H1 (cell line): ENCODE data around the gene HLA-DPA1. TPM values are rescaled to one million over a fixed set of nuclear protein-coding genes. Genes with fewer than 3 reads are reported as not detected.

ENCODE experiments used
- GTF2F1 ChIP-seq: IDR thresholded peaks from 2 replicates; pipeline ENCODE4 v1.6.1; 2012; ENCODE audit warnings: low read depth, low read length, improper control_type of control experiment, borderline replicate concordance
- KDM5A ChIP-seq: fragments of 200-600 bp; IDR thresholded peaks from 2 replicates; pipeline ENCODE4 v1.7.1; 2012; ENCODE audit warnings: mild to moderate bottlenecking, low read length, inconsistent platforms, mixed read lengths
- TBP ChIP-seq: IDR thresholded peaks from 2 replicates; pipeline ENCODE4 v1.6.1; 2011; ENCODE audit warnings: low read depth, low read length, improper control_type of control experiment
- TCF12 ChIP-seq: IDR thresholded peaks from 2 replicates; pipeline ENCODE4 v1.6.1; 2011; ENCODE audit warnings: low read depth, mild to moderate bottlenecking, low read length
- polyA plus RNA-seq, 7 experiments: library from polyadenylated mRNA; depleted of rRNA in 3 of 7; stranded (reverse) in 5 of 7; unstranded in 2 of 7; fragments of >200 nt in 5 of 7; fragments of 200-250 nt in 2 of 7; gene quantifications; 1 replicate in 5 of 7; 2 replicates in 1 of 7; 4 replicates in 1 of 7; pipeline versions ENCODE4 v1.2.1 to v1.2.3, GENCODE V29; 2011 to 2013; ENCODE audit warnings: missing spikeins in 2 of 7, mixed read lengths in 2 of 7
- total RNA-seq: library from RNA; stranded (reverse); fragmentation: NEBNext Ultra II Directional; extraction: Animal tissue kit (Norgen Biotek cat#: 25700); gene quantifications from 2 replicates; pipeline ENCODE4 v1.2.1, GENCODE V29; 2021

The HLA-DPA1 gene
- total and polyA plus RNA-seq, 2 of the 8 experiments (the other 6 are each of a cell fraction or from before 2014, with no cell fraction given): 6.2 to 13.1 TPM

GRCh38 chr6:33108307-33108706 is 34.9 kb upstream of the HLA-DPA1 start (continued):
- TF ChIP-seq TBP (no peak), GTF2F1 (no peak), KDM5A (no peak), TCF12 (no peak)
